ENCODE results near the gene SS18L1. TPM values are rescaled to one million over a fixed set of nuclear protein-coding genes. Genes with fewer than 3 reads are reported as not detected.

The SS18L1 gene
- total RNA-seq, 1 donor from 2014 or later, result 15.6 TPM

GRCh38 chr20:62195736-62196135 lies 52.2 kb downstream of the SS18L1 start:
- no peak for DNase-seq (ENCODE audit: low spot score)

DNA sequence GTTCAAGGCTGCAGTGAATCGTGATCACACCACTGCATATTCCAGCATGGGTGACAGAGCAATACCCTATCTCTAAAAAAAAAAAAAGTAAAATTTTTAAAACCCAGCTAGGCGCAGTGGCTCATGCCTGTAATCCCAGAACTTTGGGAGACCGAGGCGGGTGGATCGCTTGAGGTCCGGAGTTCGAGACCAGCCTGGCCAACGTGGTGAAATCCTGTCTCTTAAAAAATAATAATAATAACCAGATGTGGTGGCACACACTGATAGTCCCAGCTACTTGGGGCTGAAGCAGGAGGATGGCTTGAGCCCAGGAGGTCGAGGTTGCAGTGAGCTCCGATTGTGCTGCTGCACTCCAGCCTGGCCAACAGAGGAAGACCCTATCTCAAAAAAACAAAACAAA lies 52.7 kb downstream of the SS18L1 start:
- DNase-seq (ENCODE audit: low spot score), result no peak

DNA sequence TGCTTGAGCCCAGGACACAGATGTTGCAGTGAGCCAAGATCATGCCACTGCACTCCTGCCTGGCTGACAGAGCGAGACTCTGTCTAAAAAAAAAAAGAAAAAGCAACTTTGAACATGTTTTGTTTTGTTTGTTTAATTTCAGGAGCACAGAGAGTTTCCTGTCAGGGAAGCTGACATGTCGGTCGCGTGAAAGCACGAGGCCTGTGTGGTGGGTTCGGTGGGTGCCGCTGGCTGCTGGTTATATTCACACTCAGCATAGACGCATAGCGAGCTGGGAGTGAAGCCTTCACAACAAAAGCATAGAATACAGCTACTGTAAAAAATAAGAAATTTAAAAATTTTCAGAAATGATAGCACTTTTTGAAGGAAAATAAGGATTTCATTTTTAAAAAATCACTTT lies 53.7 kb downstream of the SS18L1 start:
- no peak for DNase-seq (ENCODE audit: low spot score)

DNA sequence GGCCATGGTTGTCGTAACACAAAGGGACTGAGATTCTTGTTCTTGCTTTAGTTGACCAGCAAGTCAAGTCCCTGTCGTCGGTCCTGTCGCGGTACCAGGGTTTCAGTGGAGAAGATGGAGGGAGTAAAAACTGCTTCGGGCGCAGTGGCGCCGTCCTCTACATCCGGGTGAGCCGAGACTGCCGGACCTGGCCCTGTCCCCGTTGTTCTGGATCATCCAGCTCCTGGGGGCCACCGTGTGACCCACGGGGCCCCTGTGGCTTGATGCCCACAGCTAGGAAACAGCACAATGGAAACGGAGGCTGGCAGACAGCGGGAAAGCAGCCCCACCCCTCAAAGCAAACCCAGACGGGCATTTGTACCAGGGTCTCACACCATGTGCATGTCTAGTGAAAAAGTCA lies 54.2 kb downstream of the SS18L1 start:
- DNase-seq (ENCODE audit: low spot score), result no peak

- no peak for DNase-seq (ENCODE audit: low spot score)
These were observed 54.9 kb downstream of the SS18L1 start for GRCh38 chr20:62198496-62198895.

GRCh38 chr20:62198931-62199330 lies 55.4 kb downstream of the SS18L1 start:
- no peak for DNase-seq (ENCODE audit: low spot score)

DNA sequence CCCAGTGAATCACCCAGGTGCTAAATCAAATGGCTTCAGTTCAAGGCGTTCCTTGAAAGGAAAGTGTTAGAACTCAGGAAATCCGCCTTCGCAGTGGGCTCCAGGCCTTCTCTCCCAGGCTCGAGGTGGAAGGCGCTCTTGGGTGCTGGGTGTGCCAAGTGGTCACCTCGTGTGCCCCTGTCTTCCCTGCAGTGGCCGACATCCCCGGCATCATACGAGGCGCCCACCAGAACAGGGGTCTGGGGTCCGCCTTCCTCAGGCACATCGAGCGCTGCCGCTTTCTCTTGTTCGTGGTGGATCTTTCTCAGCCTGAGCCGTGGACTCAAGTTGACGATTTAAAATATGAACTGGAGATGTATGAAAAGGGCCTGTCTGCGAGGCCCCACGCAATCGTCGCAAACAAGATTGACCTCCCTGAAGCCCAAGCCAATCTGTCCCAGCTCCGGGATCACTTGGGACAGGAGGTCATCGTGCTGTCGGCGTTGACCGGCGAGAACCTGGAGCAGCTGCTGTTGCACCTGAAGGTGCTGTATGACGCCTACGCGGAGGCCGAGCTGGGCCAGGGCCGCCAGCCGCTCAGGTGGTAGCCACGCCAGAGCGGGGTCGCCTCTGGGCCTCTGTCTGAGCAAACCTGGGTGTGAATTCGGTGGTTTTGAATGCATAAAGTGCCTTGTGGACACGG lies 57.1 kb downstream of the SS18L1 start:
- DNase-seq (ENCODE audit: low spot score), result no peak

- DNase-seq (ENCODE audit: low spot score), result no peak
These were observed 57.9 kb downstream of the SS18L1 start for GRCh38 chr20:62201173-62202082.

- no peak for DNase-seq (ENCODE audit: low spot score)
These were observed 58.5 kb downstream of the SS18L1 start for GRCh38 chr20:62202083-62202395.

- no peak for DNase-seq (ENCODE audit: low spot score)
These were observed 59.3 kb downstream of the SS18L1 start for GRCh38 chr20:62202676-62203377.

DNA sequence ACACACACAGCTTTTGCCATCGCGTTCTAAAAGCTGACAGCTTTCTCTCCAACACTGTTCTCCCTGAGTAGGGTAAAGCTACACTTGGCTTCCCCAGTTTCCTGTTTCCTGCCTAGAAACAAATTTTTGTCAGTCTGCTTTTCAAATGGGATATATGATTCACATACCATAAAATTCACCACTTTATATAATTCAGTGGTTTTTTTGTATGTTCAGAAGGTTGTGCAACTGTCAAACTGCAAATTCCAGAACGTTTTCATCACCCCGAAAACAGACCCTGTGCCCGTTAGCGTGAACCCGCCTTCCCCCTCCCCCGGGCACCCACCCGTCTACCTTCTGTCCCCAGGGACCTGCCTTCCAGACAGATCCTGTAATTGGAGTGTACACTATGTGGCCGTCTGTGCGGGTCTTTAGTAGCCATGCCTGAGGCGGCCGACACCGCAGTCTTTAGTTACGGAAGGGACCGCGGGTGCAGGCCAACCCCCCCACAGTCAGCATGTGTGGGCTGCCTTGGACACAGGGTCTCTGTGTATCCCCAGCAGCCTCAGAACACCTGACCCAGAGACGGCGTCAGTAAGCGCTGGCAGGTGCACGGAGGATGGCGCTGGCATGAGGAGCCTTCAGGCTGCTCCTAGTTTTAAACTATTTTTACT lies 59.9 kb downstream of the SS18L1 start:
- no peak for DNase-seq (ENCODE audit: low spot score)

GRCh38 chr20:62205618-62206387 lies 62.2 kb downstream of the SS18L1 start:
- no peak for DNase-seq (ENCODE audit: low spot score)

DNA sequence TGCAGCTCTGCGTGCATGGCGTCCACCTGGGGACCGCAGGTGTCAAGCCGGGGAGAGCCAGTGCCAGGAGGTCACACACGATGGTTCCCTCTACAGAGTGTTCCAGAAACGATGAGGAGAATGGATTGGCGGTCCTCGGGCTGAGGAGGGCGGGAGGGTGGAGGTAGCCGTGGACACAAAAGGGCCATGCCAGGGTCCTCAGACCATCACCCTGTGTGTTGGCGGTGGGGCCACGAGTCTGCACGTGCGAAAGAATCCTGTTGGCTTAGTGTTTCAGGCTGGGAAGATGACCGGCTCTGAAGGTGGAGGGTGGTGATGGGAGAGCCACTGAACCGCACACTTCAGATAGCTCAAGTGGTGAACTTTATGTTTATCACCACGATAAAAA lies 62.8 kb downstream of the SS18L1 start:
- DNase-seq (ENCODE audit: low spot score), result no peak

GRCh38 chr20:62208061-62208794 lies 64.7 kb downstream of the SS18L1 start:
- no peak for DNase-seq (ENCODE audit: low spot score)

GRCh38 chr20:62208795-62209755 lies 65.5 kb downstream of the SS18L1 start:
- DNase-seq (ENCODE audit: low spot score), result no peak

- no peak for DNase-seq (ENCODE audit: low spot score)
These were observed 66.4 kb downstream of the SS18L1 start for GRCh38 chr20:62209850-62210495.

GRCh38 chr20:62210496-62210855 lies 66.9 kb downstream of the SS18L1 start:
- DNase-seq (ENCODE audit: low spot score), result no peak

- DNase-seq (ENCODE audit: low spot score), result no peak
These were observed 67.6 kb downstream of the SS18L1 start for GRCh38 chr20:62211216-62211615.

DNA sequence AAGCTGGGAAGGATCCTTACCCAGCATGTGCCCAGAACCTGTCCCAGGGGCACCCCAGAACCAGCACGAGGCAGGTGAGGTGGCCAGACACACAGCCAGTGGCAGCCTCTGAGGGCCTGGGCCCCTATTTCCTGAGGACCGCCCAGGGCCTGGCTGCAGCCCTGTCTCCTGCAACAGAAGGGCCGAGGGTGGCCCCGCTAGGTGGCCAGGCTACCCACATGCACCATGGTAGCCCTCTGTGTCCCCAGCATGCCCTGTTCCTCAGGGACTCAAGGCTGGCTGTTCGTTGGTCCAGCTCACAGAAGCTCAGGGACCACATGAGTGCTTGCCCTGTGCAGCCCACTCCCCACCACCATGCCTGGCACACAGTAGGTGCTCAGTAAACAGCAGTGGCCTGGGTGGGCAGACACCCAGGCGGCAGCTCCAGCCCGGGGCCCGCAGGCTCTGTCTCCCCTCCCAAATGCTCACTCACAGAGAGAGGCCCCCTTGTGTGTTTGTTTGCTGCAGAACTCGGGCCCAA lies 68.3 kb downstream of the SS18L1 start:
- no peak for DNase-seq (ENCODE audit: low spot score)
